Activated naive CD4-positive, alpha-beta T cell treated with anti-CD3 and anti-CD28 coated beads, Interleukin-2, amount 10 ng/mL, durations not matched to agents 7 days and 5 days (primary cell): ENCODE data around the gene ST7L.
A peak's percentile ranks its signal among the peaks of the same experiment; 100 is the strongest.
"Not testable (repeated sequence)": the region's sequence is repeated elsewhere in the genome, so short reads cannot be mapped to it uniquely, and the experiment has no call there.

Experiments used
- CTCF ChIA-PET: fragments of 350-600 bp; sonication (Branson Sonifier 250); formaldehyde crosslinking; loops from one replicate; lab custom pipeline; 2021; ENCODE audit warnings: antibody characterized with exemption; lab: Charles Lee
- DNase-seq: peaks from one replicate; pipeline ENCODE4 v3.0.0-alpha.2; 2020
- H3K27ac Mint-ChIP-seq: one replicate; pipeline ENCODE4 v1.8.0; 2021; ENCODE audit warnings: mild to moderate bottlenecking, moderate library complexity, mixed read lengths
- H3K27me3 Mint-ChIP-seq: one replicate; pipeline ENCODE4 v1.8.0; 2021; ENCODE audit warnings: mild to moderate bottlenecking, mixed read lengths
- H3K36me3 Mint-ChIP-seq: one replicate; pipeline ENCODE4 v1.8.0; 2021; ENCODE audit warnings: mixed read lengths
- H3K4me1 Mint-ChIP-seq: one replicate; pipeline ENCODE4 v1.8.0; 2021; ENCODE audit warnings: mixed read lengths
- H3K4me3 Mint-ChIP-seq: one replicate; pipeline ENCODE4 v1.8.0; 2021; ENCODE audit warnings: mild to moderate bottlenecking, moderate library complexity, mixed read lengths
- H3K9me3 Mint-ChIP-seq: one replicate; pipeline ENCODE4 v1.8.0; 2021; ENCODE audit warnings: mixed read lengths

ST7L gene

GRCh38 chr1:112618721-112619517 lies at the start of gene ST7L:
ST7L (minus strand) TSS chr1:112619141; CDS start chr1:112619113, 28 bp downstream.
- peak; percentile 70 for DNase-seq
- Mint-ChIP-seq H3K27ac (peak within 1 kb of the TSS; percentile 100), H3K27me3 (no peaks in the 10 kb centered on the region), H3K4me1 (peaks cover 39% of the 10 kb centered on the region), H3K4me3 (peak within 1 kb of the TSS; percentile 95), H3K9me3 (no peaks in the 10 kb centered on the region), H3K36me3 (peaks cover 28% of the 10 kb centered on the region)
- CTCF ChIA-PET, result interaction anchor here (1.2 to 2.1 kb wide), 2 partner anchors 89 to 117 kb away, joined by 3 to 7 read pairs; no protein-coding TSS in a partner anchor

GRCh38 chr1:112666946-112667345 lies 48.0 kb upstream of the ST7L start:
- no peaks in the 10 kb centered on the region for H3K27me3 Mint-ChIP-seq
- CTCF ChIA-PET, result no interaction called here
- no peak for DNase-seq
- H3K27ac Mint-ChIP-seq, result no peak overlapping the region
- no peak overlapping the region for H3K4me3 Mint-ChIP-seq
- peaks cover 23% of the 10 kb centered on the region for H3K4me1 Mint-ChIP-seq
- no peaks in the 10 kb centered on the region for H3K9me3 Mint-ChIP-seq
- peaks cover 77% of the 10 kb centered on the region for H3K36me3 Mint-ChIP-seq

- CTCF ChIA-PET, result no interaction called here
- no peak overlapping the region for H3K27ac Mint-ChIP-seq
- H3K36me3 Mint-ChIP-seq, result peaks cover 78% of the 10 kb centered on the region
- no peaks in the 10 kb centered on the region for H3K27me3 Mint-ChIP-seq
- H3K4me1 Mint-ChIP-seq, result peaks cover 23% of the 10 kb centered on the region
- no peak for DNase-seq
- H3K4me3 Mint-ChIP-seq, result no peak overlapping the region
- no peaks in the 10 kb centered on the region for H3K9me3 Mint-ChIP-seq
Measured at GRCh38 chr1:112665857-112666256, 46.9 kb upstream of the ST7L start.

GRCh38 chr1:112651205-112651604 lies 32.3 kb upstream of the ST7L start:
- H3K9me3 Mint-ChIP-seq, result no peaks in the 10 kb centered on the region
- no peak overlapping the region for H3K27ac Mint-ChIP-seq
- peaks cover 10% of the 10 kb centered on the region for H3K4me1 Mint-ChIP-seq
- DNase-seq, result no peak
- no peaks in the 10 kb centered on the region for H3K27me3 Mint-ChIP-seq
- CTCF ChIA-PET, result interaction anchor here (0.8 kb wide), 1 partner anchor 17 kb away, joined by 4 read pairs; no protein-coding TSS in a partner anchor
- no peak overlapping the region for H3K4me3 Mint-ChIP-seq
- peaks cover 55% of the 10 kb centered on the region for H3K36me3 Mint-ChIP-seq

GRCh38 chr1:112646225-112646624 lies 27.3 kb upstream of the ST7L start:
- H3K4me1 Mint-ChIP-seq, result peaks cover 19% of the 10 kb centered on the region
- no peak overlapping the region for H3K27ac Mint-ChIP-seq
- no peak overlapping the region for H3K4me3 Mint-ChIP-seq

GRCh38 chr1:112643080-112643479 lies 24.1 kb upstream of the ST7L start:
- CTCF ChIA-PET, result no interaction called here
- peaks cover 34% of the 10 kb centered on the region for H3K36me3 Mint-ChIP-seq
- no peak overlapping the region for H3K4me3 Mint-ChIP-seq
- peaks cover 19% of the 10 kb centered on the region for H3K4me1 Mint-ChIP-seq
- no peaks in the 10 kb centered on the region for H3K27me3 Mint-ChIP-seq
- H3K9me3 Mint-ChIP-seq, result no peaks in the 10 kb centered on the region
- H3K27ac Mint-ChIP-seq, result no peak overlapping the region
- DNase-seq, result no peak

More at GRCh38 chr1:112646225-112646624, 27.3 kb upstream of the ST7L start:
- no peak for DNase-seq
- Mint-ChIP-seq H3K9me3 (no peaks in the 10 kb centered on the region), H3K36me3 (peaks cover 58% of the 10 kb centered on the region), H3K27me3 (no peaks in the 10 kb centered on the region)
- CTCF ChIA-PET, result no interaction called here

- Mint-ChIP-seq H3K36me3 (peaks cover 20% of the 10 kb centered on the region), H3K4me1 (peaks cover 30% of the 10 kb centered on the region)
- H3K27me3 Mint-ChIP-seq, CTCF ChIA-PET, H3K27ac Mint-ChIP-seq, DNase-seq, H3K4me3 Mint-ChIP-seq, H3K9me3 Mint-ChIP-seq: not testable (repeated sequence)
Measured at GRCh38 chr1:112640437-112640836, 21.5 kb upstream of the ST7L start.

GRCh38 chr1:112638110-112638428 lies 19.1 kb upstream of the ST7L start:
- Mint-ChIP-seq H3K4me3 (no peak overlapping the region), H3K36me3 (peaks cover 19% of the 10 kb centered on the region), H3K27me3 (no peaks in the 10 kb centered on the region), H3K9me3 (no peaks in the 10 kb centered on the region), H3K27ac (no peak overlapping the region), H3K4me1 (peaks cover 44% of the 10 kb centered on the region)
- CTCF ChIA-PET, result no interaction called here
- no peak for DNase-seq

- no peaks in the 10 kb centered on the region for H3K27me3 Mint-ChIP-seq
- H3K9me3 Mint-ChIP-seq, result no peaks in the 10 kb centered on the region
- H3K4me1 Mint-ChIP-seq, result peaks cover 46% of the 10 kb centered on the region
- DNase-seq, result no peak
- CTCF ChIA-PET, result interaction anchor here (1.2 kb wide), 2 partner anchors 12 to 27 kb away, joined by 3 read pairs; no protein-coding TSS in a partner anchor
- H3K36me3 Mint-ChIP-seq, result peaks cover 21% of the 10 kb centered on the region
- H3K4me3 Mint-ChIP-seq, result no peak overlapping the region
- no peak overlapping the region for H3K27ac Mint-ChIP-seq
Measured at GRCh38 chr1:112637254-112638109, 18.5 kb upstream of the ST7L start.

GRCh38 chr1:112636597-112637253 lies 17.8 kb upstream of the ST7L start:
- H3K36me3 Mint-ChIP-seq, result peaks cover 24% of the 10 kb centered on the region
- no peak overlapping the region for H3K4me3 Mint-ChIP-seq
- CTCF ChIA-PET, result interaction anchor here (1.2 kb wide), 2 partner anchors 13 to 28 kb away, joined by 3 read pairs; no protein-coding TSS in a partner anchor
- no peaks in the 10 kb centered on the region for H3K27me3 Mint-ChIP-seq
- peaks cover 47% of the 10 kb centered on the region for H3K4me1 Mint-ChIP-seq
- no peak for DNase-seq
- peak overlapping the region; percentile 52 for H3K27ac Mint-ChIP-seq
- H3K9me3 Mint-ChIP-seq, result no peaks in the 10 kb centered on the region

- H3K9me3 Mint-ChIP-seq, result no peaks in the 10 kb centered on the region
- no peak overlapping the region for H3K27ac Mint-ChIP-seq
Measured at GRCh38 chr1:112636056-112636455, 17.1 kb upstream of the ST7L start.

GRCh38 chr1:112634367-112634766 lies 15.4 kb upstream of the ST7L start:
- CTCF ChIA-PET, result interaction anchor here (1.7 kb wide), 1 partner anchor 17 kb away, joined by 4 read pairs; no protein-coding TSS in a partner anchor
- no peak for DNase-seq
- no peak overlapping the region for H3K4me3 Mint-ChIP-seq
- no peaks in the 10 kb centered on the region for H3K27me3 Mint-ChIP-seq
- peaks cover 55% of the 10 kb centered on the region for H3K4me1 Mint-ChIP-seq
- no peak overlapping the region for H3K27ac Mint-ChIP-seq
- H3K36me3 Mint-ChIP-seq, result peaks cover 34% of the 10 kb centered on the region
- no peaks in the 10 kb centered on the region for H3K9me3 Mint-ChIP-seq

More at GRCh38 chr1:112636056-112636455, 17.1 kb upstream of the ST7L start:
- H3K4me3 Mint-ChIP-seq, result no peak overlapping the region
- CTCF ChIA-PET, result no interaction called here
- H3K27me3 Mint-ChIP-seq, result no peaks in the 10 kb centered on the region
- DNase-seq, result no peak
- H3K36me3 Mint-ChIP-seq, result peaks cover 26% of the 10 kb centered on the region
- H3K4me1 Mint-ChIP-seq, result peaks cover 49% of the 10 kb centered on the region

GRCh38 chr1:112633628-112634027 lies 14.7 kb upstream of the ST7L start:
- DNase-seq, result no peak
- CTCF ChIA-PET, result interaction anchor here (1.7 kb wide), 1 partner anchor 18 kb away, joined by 4 read pairs; no protein-coding TSS in a partner anchor
- Mint-ChIP-seq H3K9me3 (no peaks in the 10 kb centered on the region), H3K36me3 (peaks cover 38% of the 10 kb centered on the region), H3K4me1 (peaks cover 57% of the 10 kb centered on the region), H3K4me3 (no peak overlapping the region), H3K27ac (no peak overlapping the region), H3K27me3 (no peaks in the 10 kb centered on the region)

GRCh38 chr1:112629256-112629655 lies 10.3 kb upstream of the ST7L start:
- Mint-ChIP-seq H3K9me3 (no peaks in the 10 kb centered on the region), H3K27me3 (no peaks in the 10 kb centered on the region), H3K4me3 (no peak overlapping the region), H3K36me3 (peaks cover 56% of the 10 kb centered on the region), H3K27ac (no peak overlapping the region), H3K4me1 (peaks cover 65% of the 10 kb centered on the region)
- CTCF ChIA-PET, result interaction anchor here (1.4 kb wide), 1 partner anchor 20 kb away, joined by 4 read pairs; no protein-coding TSS in a partner anchor
- DNase-seq, result no peak
